Adrenal gland (tissue), 5 donors: ENCODE results near the gene RNU6-8.

Experiments used
- POLR2A ChIP-seq, 2 donors: fragments of 450-650 bp; IDR thresholded peaks; one replicate each; pipeline ENCODE4 v1.6.1; 2017; ENCODE audit warnings: antibody characterized with exemption in 2 of 2, mild to moderate bottlenecking in 2 of 2, moderate library complexity in 1 of 2
- TF ChIP-seq, protein P1 (sequence below), 6 experiments: fragments of 450-650 bp in 4 of 6; fragments of 200-600 bp in 2 of 6; sonication (generic) in 1 of 6; IDR thresholded peaks; 1 replicate in 5 of 6; 2 replicates in 1 of 6; pipeline versions ENCODE4 v1.5.1 to v1.8.0; 2016 to 2021; ENCODE audit warnings: antibody characterized with exemption in 6 of 6, mild to moderate bottlenecking in 2 of 6, moderate library complexity in 1 of 6
- donor health status: DM: no; HTN: no; CAD: no.

DNA sequence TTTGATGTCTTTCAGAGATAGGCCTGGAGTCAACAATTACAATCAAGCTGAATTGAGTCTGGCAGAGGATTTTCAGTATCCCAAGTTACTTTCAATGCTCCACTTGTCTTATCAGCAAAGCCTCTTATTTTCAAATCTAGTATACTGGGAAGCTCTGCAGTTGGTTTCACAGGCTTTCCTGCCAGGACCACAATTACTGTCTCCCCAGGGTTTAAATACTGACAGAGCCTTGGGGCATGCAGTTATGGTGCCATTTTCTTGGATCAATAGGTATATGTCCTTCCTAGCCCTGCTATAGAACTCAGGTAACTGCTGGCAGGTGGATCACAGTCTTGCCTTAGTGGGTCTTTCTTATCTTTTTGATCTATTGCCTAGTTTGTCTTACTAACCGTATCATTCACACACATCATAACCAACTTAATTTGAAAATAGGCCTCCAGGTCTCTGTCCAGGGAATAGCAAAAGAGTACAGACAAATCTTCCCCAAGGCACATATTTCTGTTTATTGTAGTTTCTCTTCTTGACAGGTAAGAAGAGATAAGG lies 22.4 kb upstream of the RNU6-8 start:
- TF ChIP-seq, protein P1, sequence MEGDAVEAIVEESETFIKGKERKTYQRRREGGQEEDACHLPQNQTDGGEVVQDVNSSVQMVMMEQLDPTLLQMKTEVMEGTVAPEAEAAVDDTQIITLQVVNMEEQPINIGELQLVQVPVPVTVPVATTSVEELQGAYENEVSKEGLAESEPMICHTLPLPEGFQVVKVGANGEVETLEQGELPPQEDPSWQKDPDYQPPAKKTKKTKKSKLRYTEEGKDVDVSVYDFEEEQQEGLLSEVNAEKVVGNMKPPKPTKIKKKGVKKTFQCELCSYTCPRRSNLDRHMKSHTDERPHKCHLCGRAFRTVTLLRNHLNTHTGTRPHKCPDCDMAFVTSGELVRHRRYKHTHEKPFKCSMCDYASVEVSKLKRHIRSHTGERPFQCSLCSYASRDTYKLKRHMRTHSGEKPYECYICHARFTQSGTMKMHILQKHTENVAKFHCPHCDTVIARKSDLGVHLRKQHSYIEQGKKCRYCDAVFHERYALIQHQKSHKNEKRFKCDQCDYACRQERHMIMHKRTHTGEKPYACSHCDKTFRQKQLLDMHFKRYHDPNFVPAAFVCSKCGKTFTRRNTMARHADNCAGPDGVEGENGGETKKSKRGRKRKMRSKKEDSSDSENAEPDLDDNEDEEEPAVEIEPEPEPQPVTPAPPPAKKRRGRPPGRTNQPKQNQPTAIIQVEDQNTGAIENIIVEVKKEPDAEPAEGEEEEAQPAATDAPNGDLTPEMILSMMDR (IDR thresholded peaks at IDR 0.05), result no peak
- TF ChIP-seq POLR2A (IDR thresholded peaks at IDR 0.05), result no peak
